NT2/D1 (cell line): Measurements from ENCODE around the gene PDE8A.
A peak's percentile ranks its signal among the peaks of the same experiment; 100 is the strongest.

ENCODE experiments used
- DNase-seq: peaks from one replicate; pipeline ENCODE4 v3.0.0-alpha.2; 2011; ENCODE audit warnings: low read depth, low spot score
- H3K27me3 ChIP-seq: 2 replicates; pipeline ENCODE4 v1.6.0; 2011; ENCODE audit warnings: mild to moderate bottlenecking; ENCODE audit not compliant: insufficient read length, insufficient read depth
- H3K36me3 ChIP-seq: 2 replicates; pipeline ENCODE4 v1.6.1; 2011; ENCODE audit warnings: mild to moderate bottlenecking, low read length, mixed read lengths; ENCODE audit not compliant: insufficient read depth, insufficient read length
- H3K4me1 ChIP-seq: 2 replicates; pipeline ENCODE4 v1.5.1; 2011; ENCODE audit not compliant: insufficient read depth, insufficient read length
- H3K4me3 ChIP-seq: 2 replicates; pipeline ENCODE4 v1.5.1; 2011; ENCODE audit warnings: low read depth; ENCODE audit not compliant: insufficient read length
- H3K9ac ChIP-seq: 2 replicates; pipeline ENCODE4 v1.6.0; 2011; ENCODE audit warnings: low read depth; ENCODE audit not compliant: insufficient read length
- H3K9me3 ChIP-seq: 2 replicates; pipeline ENCODE4 v1.5.1; 2011; ENCODE audit warnings: mild to moderate bottlenecking, low read length; ENCODE audit not compliant: insufficient read depth
- SUZ12 ChIP-seq: IDR thresholded peaks from 2 replicates; pipeline ENCODE4 v1.6.1; 2011; ENCODE audit not compliant: insufficient read length, insufficient read depth; ENCODE audit errors: extremely low read depth
- YY1 ChIP-seq: IDR thresholded peaks from 2 replicates; pipeline ENCODE4 v1.6.1; 2011; ENCODE audit not compliant: insufficient read length, insufficient read depth
- ZNF274 ChIP-seq: IDR thresholded peaks from 2 replicates; pipeline ENCODE4 v1.6.1; 2011; ENCODE audit warnings: mild to moderate bottlenecking, low read depth, low read length

The PDE8A gene

DNA sequence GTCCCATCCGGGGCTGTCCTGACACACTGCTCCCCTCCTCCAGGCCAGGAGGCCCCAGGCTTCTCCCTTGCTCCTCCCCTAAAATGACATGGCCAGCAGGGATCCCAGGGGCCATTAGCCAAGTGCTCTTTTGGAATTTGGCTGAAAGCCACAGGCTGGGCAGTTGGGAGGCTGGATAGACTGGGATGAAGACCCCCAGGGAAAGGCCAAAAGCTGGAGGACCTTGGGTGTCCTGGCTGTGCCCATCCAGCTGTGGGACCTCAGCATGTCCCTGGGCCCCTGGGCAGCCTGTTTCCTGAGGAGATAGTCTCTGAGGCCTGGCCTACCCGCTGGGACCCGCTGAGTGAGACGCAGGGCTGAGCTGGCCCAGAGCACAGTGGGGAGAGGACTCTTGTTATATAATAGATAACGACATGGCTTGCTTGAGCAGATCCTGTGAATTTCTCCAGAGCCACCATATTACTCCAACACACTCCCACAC is 5.7 kb upstream of the PDE8A start:
- H3K27me3 ChIP-seq, result peaks cover 30% of the 10 kb centered on the region
- peaks cover 11% of the 10 kb centered on the region for H3K4me1 ChIP-seq
- no peak for TF ChIP-seq SUZ12
- TF ChIP-seq ZNF274, result no peak
- TF ChIP-seq YY1, result no peak
- no peak for DNase-seq
- H3K9ac ChIP-seq, result no peak overlapping the region
- no peaks in the 10 kb centered on the region for H3K9me3 ChIP-seq
- no peaks in the 10 kb centered on the region for H3K36me3 ChIP-seq
- H3K4me3 ChIP-seq, result no peak overlapping the region

- no peak for DNase-seq
- no peak for TF ChIP-seq ZNF274
- TF ChIP-seq YY1, result no peak
- TF ChIP-seq SUZ12, result no peak
- no peaks in the 10 kb centered on the region for H3K36me3 ChIP-seq
- H3K9ac ChIP-seq, result no peak overlapping the region
- H3K9me3 ChIP-seq, result no peaks in the 10 kb centered on the region
- H3K4me3 ChIP-seq, result no peak overlapping the region
- H3K4me1 ChIP-seq, result peaks cover 11% of the 10 kb centered on the region
- H3K27me3 ChIP-seq, result peaks cover 30% of the 10 kb centered on the region
Measured at GRCh38 chr15:84976746-84977345, 4.8 kb upstream of the PDE8A start.

- H3K9me3 ChIP-seq, result no peaks in the 10 kb centered on the region
Measured at GRCh38 chr15:84979651-84980050, 2.0 kb upstream of the PDE8A start.

GRCh38 chr15:84980196-84981053 is 1.2 kb upstream of the PDE8A start:
- Histone ChIP-seq H3K4me1 (peaks cover 11% of the 10 kb centered on the region), H3K36me3 (no peaks in the 10 kb centered on the region), H3K9me3 (no peaks in the 10 kb centered on the region), H3K9ac (peak overlapping the region; percentile 86), H3K4me3 (peak overlapping the region; percentile 81), H3K27me3 (peaks cover 50% of the 10 kb centered on the region)
- TF ChIP-seq YY1 (no peak), ZNF274 (no peak)
- peak; percentile 71 for DNase-seq

More at GRCh38 chr15:84979651-84980050, 2.0 kb upstream of the PDE8A start:
- H3K4me1 ChIP-seq, result peaks cover 11% of the 10 kb centered on the region
- peaks cover 50% of the 10 kb centered on the region for H3K27me3 ChIP-seq
- no peaks in the 10 kb centered on the region for H3K36me3 ChIP-seq
- DNase-seq, result no peak
- H3K9ac ChIP-seq, result peak overlapping the region; percentile 86
- TF ChIP-seq ZNF274 (no peak), SUZ12 (no peak), YY1 (no peak)
- peak overlapping the region; percentile 81 for H3K4me3 ChIP-seq

DNA sequence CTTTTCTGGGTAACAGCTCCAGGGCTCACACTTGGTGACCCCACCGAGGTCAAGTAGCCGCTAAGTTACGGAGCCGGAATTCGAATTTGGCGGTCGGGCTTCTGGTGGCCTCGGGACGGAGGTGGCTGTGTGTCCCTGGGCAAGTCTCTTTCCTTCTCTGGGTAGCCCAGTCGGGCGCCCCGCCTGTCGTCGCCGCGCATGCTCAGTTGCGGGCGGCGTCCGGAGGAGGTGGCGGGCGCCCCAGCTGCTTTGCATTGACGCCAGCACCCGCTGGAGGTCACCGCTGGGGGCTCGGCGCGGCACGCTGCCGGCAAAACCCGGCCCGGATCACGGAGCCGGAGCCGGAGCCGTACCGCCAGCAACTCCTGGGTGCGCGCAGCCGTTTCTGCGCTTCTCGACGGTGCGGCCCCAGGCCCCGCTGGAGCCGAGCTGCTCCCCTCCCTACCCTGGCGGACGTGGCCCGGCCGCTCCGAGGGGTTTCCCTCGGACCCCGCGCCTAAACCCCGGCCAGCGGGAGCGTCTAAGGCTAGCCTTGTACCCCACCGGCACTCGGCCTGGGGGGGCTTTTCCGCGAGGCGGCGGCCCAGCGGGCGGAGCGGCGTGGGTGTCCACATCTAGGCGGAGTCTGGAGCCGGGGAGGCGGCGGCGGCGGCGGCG is 474 bp upstream of the PDE8A start:
- no peaks in the 10 kb centered on the region for H3K9me3 ChIP-seq
- peak; percentile 94 for DNase-seq
- H3K36me3 ChIP-seq, result no peaks in the 10 kb centered on the region
- peaks cover 11% of the 10 kb centered on the region for H3K4me1 ChIP-seq
- H3K4me3 ChIP-seq, result peak overlapping the region; percentile 81
- H3K9ac ChIP-seq, result peak overlapping the region; percentile 86
- TF ChIP-seq ZNF274 (no peak), YY1 (no peak), SUZ12 (no peak)
- H3K27me3 ChIP-seq, result peaks cover 50% of the 10 kb centered on the region

GRCh38 chr15:84982301-84982920 is 755 bp downstream of the PDE8A start:
- peaks cover 45% of the 10 kb centered on the region for H3K27me3 ChIP-seq
- H3K9me3 ChIP-seq, result no peaks in the 10 kb centered on the region
- peak overlapping the region; percentile 81 for H3K4me3 ChIP-seq
- no peaks in the 10 kb centered on the region for H3K36me3 ChIP-seq
- H3K9ac ChIP-seq, result peak overlapping the region; percentile 83
- TF ChIP-seq YY1, result no peak
- no peak for DNase-seq
- H3K4me1 ChIP-seq, result peaks cover 10% of the 10 kb centered on the region

DNA sequence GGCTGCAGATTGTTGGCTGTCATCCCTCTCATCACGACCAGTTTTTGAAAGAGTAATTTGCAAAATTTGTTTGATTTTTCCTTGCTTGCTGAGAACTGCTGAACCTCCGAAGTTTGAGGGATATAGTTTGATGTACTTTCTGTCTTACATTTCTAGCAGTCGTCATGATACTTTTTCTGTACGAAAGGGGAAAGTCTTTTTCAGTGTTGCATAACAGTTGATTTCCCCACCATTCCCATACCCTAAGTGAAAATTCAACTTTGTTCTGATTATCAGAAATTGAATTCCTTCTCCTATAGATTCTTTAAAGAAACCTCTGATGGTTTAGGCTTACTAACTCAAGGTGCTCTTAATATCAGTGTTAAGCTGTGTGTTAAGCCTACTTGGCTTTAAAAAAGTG is 1.6 kb downstream of the PDE8A start:
- DNase-seq, result no peak

More for the DNA sequence above, 1.6 kb downstream of the PDE8A start:
- H3K9ac ChIP-seq, result no peak overlapping the region
- peaks cover 10% of the 10 kb centered on the region for H3K4me1 ChIP-seq
- peaks cover 37% of the 10 kb centered on the region for H3K27me3 ChIP-seq
- TF ChIP-seq ZNF274 (no peak), SUZ12 (no peak), YY1 (no peak)
- no peaks in the 10 kb centered on the region for H3K9me3 ChIP-seq
- H3K4me3 ChIP-seq, result no peak overlapping the region
- H3K36me3 ChIP-seq, result no peaks in the 10 kb centered on the region
